Measurements from ENCODE around the gene TNIK.
"Not testable (repeated sequence)": the region's sequence is repeated elsewhere in the genome, so short reads cannot be mapped to it uniquely, and the experiment has no call there.

Gene TNIK

DNA sequence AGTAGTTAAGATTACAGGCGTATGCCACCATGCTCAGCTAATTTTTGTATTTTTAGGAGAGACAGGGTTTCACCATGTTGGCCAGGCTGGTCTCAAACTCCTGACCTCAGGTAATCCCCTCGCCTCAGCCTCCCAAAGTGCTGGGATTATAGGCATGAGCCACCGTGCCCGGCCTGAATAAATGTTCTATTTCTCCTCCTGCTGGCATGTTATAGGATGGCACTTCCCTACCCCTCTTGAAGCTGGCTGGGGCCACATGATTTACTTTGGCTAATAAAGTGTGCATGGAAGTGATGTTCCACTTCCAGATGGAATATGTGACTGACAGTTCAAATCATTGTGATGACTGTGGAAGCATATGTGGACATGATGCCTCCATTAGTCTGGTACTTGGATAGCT is 77.9 kb downstream of the TNIK start:
- not testable (repeated sequence) for DNase-seq

DNA sequence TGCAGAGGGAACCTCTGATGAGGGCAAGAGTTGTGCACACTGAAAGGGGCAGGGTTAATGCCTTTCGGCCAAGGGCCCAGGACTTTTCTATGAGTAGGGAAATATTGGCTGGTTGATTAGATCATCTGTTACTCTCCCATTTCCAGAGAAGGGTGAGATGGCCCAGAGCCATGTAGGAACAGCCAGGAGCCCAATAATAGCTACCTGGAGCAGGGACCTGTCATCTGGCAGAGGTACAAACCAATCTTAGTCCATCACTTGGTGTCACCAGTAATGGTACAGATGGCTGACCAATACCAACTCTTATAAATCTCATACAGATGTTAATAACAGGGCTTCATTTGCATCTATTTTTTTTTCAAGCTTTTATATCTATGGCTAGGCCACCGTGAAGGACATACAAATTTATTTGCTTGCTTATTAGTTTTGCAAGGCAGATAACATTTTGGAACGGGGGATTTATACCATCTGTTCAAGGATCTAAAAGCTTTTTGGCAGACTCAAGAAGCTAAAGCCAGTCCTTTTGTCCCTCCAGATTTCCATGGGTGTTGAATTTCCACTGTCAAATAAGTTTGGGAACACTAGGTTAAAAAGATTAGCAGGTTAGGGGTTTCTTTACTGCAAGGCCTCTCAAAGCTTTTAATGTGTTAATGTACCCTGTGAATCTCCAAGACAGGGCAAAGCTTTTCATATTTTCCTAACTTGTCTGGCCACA is 79.3 kb downstream of the TNIK start:
- no peak for DNase-seq

DNA sequence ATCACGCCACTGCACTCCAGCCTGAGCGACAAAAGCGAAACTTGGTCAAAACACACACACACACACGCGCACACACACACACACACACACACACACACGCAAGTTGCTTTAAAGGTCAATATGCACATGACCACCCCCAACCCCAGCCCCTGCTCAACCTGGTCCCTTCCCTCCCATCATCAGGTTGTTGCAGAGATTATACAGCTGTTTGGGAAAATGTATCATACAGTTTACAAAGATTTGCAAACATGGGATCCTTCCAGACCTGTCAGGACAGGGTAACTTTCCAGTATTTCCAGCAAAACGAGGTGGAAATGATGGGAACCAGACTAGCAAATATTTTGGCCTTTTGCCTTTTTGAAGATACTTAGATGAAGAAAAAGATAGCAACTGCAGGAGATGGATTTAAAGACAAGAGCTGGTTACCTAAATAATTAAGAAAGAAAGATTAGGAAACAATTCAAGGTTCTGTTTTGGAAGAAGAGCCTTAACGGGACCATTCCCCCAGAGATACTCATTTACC is 80.2 kb downstream of the TNIK start:
- DNase-seq: no peak

DNA sequence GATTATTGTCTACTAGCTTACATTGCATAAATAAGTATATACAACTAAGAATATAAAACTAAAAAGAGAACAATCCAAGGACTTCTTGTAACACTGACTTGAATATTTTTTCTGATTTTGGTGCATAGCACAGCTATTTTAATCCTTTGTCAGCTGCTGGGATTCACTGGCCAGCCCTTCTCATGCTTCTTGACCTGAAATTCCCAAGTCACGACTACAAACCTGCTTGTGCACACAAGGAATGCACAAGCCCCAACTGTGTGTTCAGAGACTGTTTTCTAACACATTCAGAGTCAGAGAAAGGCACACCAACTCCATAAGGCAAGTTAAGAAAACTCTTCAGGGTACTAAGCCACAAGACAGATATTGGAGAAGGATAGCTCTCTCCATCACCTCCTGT is 80.9 kb downstream of the TNIK start:
- no peak for DNase-seq

DNA sequence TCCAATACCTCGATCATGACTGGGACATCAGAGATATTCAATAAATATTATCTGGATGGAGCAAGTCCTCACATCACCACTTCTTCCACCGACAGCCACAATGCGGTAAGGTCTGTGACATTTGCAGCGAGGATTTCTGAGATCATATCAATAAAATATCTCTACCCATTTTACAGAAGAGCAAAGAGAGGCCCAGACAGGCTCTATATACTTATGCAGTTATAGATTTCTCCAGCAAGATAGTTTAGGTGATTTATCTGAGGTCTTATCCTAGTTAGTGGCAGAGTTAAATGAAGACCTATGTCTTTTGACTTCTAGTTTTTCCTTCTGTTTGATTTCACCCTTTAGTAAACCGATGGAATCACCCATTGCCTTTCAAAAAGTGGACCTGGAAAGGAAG is 81.6 kb downstream of the TNIK start:
- DNase-seq: no peak

DNA sequence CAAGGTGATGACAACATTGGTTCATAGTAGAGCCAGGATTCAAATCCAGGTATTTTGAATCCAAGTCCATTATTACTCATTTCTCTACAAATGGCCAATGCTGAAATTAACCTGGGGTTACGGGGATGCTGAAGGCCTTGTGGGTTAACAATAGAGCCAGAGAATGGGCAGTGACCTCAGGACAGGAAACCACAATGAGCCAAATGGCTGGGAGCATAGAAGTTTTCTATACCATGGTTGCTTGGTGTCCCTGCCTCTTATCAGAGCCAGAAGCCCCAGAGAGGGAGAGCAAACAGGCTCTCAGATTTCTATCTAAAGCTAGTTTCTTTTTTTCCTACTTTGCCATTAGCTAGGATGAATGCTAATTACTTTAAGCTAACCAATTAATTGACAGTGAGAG is 82.3 kb downstream of the TNIK start:
- DNase-seq: no peak

DNA sequence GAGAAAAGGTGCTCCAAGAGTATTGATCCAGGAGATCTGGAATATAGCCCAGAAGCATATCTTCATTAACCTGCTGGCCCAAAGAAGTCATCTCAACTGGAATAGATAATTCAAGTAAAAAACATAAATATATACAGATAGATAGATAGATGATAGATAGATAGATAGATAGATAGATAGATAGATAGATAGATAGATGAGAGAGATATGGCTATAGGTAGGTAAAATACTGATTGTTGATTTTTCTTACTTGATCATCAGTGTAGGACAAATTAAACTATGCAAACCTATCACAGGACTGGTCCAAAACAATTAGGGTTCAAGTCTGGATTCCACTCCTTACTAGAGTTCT is 83.6 kb downstream of the TNIK start:
- DNase-seq: no peak

DNA sequence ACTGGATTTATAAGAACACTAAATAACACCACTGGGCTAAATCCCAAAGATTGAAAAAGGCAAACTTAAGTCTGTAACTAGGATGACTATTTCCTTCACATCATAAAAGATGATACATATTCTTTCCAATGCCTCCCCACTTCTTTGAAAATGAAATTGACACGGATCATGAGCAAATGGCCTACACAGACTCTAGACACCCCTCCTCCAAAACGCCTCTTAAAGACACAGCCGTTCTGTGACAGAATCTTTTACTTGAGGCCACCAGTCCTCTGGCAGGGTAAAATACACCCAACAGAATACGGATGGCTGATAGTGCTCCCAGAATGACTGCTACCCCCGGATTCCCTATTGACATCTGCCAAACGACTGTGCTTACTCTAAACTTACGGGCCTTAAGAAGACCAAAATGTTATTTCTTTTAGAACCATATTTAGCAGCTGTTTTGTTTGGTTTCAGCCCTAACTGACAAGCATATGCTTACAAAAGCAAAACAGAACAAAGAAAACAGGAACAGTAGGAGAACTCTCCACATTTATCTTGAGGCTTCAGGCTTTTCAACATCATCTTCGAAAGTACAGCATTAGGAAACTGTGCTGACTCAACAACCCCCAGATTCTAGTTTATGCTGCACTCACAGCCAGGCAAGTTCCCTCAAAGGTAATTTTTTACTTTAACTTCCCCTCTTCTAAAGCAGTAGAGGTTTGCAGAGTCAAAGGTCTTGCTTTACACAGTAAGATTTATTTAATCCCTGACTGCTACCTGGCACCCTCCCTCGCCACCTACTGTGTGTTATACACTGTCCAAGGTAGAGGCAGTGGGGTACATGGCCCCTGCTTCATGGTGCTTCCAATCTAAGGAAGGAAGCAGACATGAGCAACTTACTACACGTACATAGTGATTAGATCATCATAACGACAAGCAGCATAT is 84.3 kb downstream of the TNIK start:
- DNase-seq: no peak

DNA sequence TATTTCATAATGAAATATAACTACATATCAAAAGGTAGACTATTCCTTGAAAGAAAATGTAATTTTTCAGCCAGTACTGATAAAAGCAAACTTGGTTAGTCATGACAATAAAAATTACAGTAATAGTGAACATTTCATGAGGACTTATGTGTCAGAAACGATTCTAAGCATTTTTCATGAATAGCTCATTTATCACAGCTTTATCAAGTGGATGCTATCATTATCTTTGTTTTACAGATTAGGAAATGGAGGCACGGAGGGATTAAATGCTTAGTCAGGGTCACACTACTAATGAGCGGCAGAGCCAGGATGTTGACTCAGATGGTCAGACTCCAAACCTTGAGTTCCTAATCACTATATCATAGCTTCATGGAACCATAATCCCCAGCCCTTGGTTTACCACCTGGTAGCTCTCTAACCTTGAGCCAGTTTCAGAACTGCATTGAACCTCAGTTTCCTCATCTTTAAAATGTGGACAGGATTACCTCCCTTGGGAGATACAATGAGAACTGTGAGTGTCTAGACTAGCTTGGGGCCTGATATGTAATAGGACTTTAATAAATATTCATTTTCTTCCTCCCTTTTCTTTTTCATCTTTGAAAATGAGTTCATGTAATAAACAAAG is 85.4 kb downstream of the TNIK start:
- DNase-seq: no peak

DNA sequence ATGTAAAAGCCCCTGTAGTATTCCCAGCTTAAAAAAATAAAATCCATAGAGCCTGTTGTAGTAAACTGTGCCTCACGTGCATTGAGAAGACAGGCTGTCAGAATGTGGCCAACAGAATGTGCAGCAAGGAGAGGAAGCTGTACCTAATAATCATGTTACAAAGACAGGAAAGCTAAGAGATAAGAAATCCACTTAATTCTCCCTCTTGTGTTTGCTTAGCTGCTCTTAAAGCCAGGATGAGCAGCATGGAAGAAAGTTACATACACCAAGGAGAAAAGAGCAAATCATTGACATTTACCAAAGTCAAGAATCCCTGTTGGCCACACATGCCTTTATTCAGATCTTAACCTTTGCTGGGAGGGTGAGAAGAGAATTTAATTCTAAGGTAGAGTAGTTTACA is 85.9 kb downstream of the TNIK start:
- DNase-seq: no peak

DNA sequence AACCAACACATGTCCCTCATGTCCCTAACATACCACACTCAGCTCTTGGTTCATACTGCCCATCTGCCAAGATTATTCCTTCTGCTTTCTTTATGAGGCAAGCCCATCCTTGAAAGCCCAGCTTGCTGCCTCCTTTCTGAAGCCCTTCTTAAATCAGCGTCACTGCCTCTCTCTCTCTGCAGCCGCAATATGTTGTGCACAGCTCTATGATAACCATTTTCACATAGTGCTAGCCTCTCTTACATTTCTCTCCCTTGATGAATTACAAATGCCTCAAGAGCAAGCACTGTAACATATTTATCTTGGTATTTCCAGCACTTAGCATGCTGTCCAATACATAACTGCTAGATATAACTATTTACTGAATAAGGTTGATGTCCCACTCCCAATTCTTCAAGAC is 86.5 kb downstream of the TNIK start:
- no peak for DNase-seq

DNA sequence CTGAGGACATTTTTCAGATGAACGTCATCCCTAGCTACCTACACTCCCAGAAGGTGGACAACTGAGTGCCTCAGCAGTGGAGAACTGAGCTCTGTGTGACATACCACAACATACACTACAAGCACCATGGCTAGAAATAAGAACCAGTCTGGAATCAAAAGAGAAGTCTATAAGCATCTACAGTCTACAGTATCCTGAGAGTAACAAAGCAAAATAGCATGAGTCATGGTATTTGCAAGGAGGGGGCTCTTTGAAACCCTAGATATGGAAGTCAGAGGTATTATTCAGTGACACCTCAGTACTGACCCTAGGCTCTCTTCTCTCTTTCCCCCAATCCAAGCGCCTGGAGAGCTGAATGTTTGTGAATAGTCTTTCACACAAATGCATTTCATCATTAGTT is 87.5 kb downstream of the TNIK start:
- DNase-seq: no peak

DNA sequence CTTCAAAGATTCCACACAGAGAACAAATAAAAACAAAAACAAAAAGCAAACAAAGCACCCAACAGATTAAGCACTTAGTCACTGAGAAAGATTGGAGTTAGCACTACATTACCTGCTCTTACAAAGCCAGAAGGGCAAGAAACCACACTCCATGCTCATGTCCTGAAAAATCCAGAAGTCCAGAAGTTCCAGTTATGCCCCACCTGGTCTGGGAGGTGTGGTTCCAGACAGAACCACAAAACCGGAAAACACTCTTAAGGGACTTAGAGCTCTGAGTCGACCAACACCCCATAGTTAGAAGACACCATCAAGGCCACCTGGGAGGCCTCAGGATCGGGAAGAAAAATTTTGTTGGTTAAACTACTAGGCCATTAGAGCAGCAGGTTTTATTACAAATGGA is 88.9 kb downstream of the TNIK start:
- no peak for DNase-seq

DNA sequence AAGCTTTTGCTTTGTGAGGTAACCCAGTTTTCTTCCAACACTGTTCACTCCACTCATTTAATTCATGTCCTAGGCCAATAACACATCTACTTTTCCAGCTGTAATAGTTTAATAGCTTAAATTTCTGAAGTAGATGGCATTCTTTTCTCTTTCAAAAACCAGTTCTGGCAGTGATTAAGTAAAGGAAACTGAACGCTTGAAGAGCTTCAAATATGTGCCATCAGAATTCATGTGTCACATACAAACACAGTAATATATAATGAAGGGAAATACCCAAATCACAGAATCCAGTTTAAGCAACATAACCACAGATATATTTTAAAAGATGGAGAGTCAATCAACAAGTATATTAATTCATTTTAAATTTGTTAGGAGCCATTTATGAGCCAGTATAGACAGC is 91.0 kb downstream of the TNIK start:
- no peak for DNase-seq

DNA sequence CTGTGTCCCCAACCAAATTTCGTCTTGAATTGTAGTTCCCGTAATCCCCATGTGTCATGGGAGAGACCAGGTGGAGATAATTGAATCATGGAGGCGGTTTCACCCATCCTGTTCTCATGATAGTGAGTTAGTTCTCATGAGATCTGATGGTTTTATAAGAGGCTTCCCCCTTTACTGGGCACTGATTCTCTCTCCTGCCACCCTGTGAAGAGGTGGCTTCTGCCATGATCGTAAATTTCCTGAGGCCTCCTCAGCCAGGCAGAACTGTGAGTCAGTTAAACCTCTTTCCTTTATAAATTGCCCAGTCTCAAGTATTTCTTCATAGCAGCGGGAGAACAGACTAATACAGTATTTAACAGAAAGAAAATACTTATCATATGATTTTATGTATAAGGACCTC is 93.5 kb downstream of the TNIK start:
- DNase-seq: not testable (repeated sequence)

DNA sequence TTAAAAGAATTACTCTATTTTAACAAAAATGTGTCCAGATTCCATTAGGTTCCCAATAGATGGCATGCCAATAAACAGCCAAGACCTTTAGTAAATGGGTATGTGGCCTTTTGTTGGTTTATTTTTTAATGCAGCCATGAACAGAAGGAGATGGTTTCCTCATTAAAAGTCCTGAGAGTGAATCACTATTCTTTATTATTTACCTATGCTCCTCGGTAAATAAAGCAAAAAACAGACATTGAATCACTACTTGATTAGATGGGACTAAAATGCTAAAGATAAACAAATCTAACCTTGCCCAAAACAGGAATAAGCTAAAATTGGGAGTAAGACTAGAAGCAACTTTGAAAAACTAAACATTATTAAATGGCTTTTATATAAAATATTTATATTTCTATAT is 94.2 kb downstream of the TNIK start:
- DNase-seq: no peak

DNA sequence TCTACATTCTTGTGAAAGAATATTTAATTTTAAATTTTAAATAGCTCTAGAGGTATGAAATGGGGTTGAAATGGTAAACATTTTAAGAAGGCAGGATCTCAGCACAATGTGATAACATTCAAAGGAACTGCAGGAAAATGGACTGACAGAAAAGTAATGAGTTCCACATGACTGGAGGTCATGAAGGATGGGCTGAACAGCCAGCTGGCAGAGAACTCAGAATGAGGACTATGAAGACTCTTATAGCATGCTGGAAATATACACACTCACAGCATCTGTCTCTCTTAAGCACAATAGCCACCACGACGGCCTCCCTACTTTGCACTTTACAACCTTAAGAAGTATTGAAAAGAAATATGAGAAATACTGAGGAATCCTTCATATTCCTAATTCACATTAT is 94.7 kb downstream of the TNIK start:
- no peak for DNase-seq

DNA sequence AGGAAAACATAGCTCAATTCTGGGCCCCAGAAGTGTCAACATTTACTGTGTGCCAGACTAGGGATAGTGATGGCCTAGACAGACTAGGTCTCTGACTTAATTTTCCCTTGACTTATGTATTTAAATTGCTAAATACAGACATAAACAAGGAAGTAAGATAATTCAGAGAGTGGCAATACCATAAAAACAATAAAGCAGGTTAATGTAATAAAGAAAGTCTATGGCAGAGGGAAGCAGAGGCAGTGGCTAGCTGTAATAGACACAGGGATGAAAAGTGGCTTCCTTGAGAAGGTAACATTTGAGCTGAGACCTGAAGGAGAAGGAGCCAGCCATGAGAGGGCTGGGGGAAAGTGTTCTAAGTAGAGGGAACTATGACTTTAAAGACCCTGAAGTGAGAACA is 95.7 kb downstream of the TNIK start:
- DNase-seq: no peak

DNA sequence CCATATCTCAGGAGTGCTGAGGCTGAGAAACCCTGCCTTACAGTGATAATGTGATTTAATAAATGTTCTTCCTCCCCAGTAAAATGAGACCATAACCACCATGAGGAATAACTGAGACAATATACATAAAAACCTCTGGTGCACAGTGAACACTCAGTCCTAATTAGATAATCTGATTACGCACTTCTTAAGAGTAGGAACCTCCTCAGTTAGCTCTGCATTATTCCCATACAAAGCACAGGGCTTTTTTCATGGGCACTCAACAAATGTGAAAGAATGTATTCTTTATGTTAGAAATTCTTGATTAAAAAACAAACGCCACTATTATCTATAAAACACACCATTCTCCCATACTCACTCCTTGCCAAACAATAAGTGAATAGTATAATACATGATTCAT is 97.0 kb downstream of the TNIK start:
- DNase-seq: no peak

DNA sequence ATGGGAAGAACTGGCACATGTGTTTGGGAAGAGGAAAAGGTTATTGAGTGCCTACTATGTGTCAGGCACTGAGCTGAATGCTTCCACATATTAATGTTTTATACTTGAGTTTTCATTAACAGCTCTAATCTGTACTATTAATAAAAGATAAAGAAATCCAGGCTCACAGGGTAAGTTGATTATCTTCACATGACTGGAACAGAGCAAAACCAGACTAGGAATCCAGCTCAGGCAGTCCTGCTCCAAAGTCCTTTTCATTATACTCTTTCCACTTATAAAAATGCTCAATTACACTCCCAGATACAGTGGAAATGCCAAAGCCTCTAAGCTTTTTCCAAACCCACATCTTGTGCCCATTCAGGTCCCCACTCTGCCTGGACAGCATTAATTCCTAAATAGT is 97.6 kb downstream of the TNIK start:
- DNase-seq: no peak

DNA sequence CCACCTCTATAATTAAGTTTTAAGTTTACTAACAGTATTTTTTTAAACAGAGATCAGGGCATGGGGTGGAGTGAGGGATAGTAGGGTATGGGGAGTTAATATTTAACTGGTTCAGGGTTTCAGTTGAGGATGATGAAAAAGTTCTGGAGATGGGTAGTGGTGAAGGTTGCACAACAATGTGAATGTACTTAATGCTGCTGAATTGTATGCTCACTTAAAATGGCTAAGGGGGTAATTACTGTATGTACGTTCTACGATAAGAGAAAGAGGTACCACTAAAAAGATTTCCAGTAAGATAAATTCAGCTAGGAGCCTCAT is 101.4 kb downstream of the TNIK start:
- DNase-seq: no peak

DNA sequence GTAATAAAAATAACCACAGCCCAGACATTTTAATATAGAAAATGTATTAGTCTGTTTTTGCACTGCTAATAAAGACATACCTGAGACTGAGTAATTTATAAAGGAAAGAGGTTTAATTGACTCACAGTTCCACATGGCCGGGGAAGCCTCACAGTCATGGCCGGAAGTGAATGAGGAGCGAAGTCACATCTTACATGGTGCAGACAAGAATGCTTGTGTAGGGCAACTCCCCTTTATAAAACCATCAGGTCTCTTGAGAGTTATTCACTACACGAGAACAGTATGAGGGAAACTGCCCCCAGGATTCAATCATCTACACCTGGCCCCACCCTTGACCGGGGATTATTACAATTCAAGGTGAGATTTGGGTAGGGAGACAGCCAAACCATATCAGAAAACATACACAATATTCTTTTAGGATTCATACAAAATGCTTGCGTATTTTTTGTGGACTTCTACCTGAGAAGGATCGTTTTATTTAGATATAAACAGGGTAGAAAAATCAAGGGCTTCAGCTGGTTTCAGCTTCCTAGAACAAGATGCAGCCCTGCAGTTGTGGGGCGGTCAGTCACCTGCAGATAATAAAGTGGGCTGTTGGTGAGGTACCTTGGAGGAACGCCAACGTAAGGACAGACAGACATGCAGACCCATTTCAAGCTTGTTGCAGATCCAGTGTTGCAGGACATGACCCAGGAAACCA is 101.9 kb downstream of the TNIK start:
- no peak for DNase-seq

DNA sequence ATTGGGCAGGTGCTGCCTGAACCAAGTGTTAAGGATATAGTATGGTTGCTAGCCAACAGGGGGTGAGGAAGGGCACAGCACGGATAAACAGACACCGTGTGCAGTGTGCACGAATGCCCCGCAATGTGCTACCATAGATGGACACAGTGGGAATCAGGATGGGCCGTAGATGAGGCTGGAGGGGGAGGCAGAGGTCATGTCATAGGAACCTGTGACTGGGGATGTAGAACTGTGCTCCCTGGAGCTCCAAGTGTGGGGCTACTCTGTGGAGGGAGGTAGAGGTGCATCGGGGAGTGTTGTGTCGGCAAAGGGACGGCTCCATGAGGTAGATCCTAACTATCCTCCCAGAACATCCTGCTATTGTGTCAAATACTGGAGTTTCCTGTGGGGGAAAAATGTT is 102.5 kb downstream of the TNIK start:
- DNase-seq: no peak
